ENCODE measurements around the gene SFMBT1. TPM values are rescaled to one million over a fixed set of nuclear protein-coding genes. Genes with fewer than 3 reads are reported as not detected.

SFMBT1 gene
- total RNA-seq, 1 experiment from 2014 or later = 14.8 TPM

GRCh38 chr3:53023072-53023823 is 22.6 kb downstream of the SFMBT1 start:
- H3K27ac ChIP-seq (ENCODE audit: low read depth, low read length) = no peak overlapping the region
- H3K79me2 ChIP-seq (ENCODE audit: insufficient read depth, low read length) = peaks cover 24% of the 10 kb centered on the region; the same call in 1 of the 2 replicates
- H4K20me1 ChIP-seq (ENCODE audit: insufficient read depth) = no peaks in the 10 kb centered on the region; the same call in 1 of the 2 replicates
- H3K4me1 ChIP-seq (ENCODE audit: control insufficient read depth in 1 of 2, insufficient read depth in 2 of 2, low read length in 2 of 2) = no peaks in the 10 kb centered on the region
- H3K4me2 ChIP-seq (ENCODE audit: low read length) = no peak overlapping the region
- no peak overlapping the region for H3K4me3 ChIP-seq (replicated peaks in 1 of 2; ENCODE audit: low read depth in 1 of 2, low read length in 2 of 2)
- RAD21 ChIA-PET (ENCODE audit: low non-redundant PET in 1 of 2, low total read pairs in 2 of 2, uncharacterized antibody in 2 of 2, unreplicated experiment in 2 of 2) = no interaction called here
- H3K9ac ChIP-seq (ENCODE audit: low read length) = no peak overlapping the region
- no peaks in the 10 kb centered on the region for H3K9me2 ChIP-seq (ENCODE audit: insufficient read depth)
- no peak for DNase-seq (ENCODE audit: low read depth, low spot score)
- ATAC-seq = no peak
- CTCF ChIA-PET = no interaction called here
- intact Hi-C loops (cut with micrococcal nuclease) = no loop called here
- H3K9me3 ChIP-seq (ENCODE audit: control insufficient read depth in 1 of 2, insufficient read depth in 1 of 2, low read depth in 1 of 2, low read length in 2 of 2) = no peaks in the 10 kb centered on the region
- H2AFZ ChIP-seq (ENCODE audit: low read depth, low read length, poor library complexity, severe bottlenecking) = no peak overlapping the region
- POLR2A ChIA-PET = no interaction called here
- no TSS peak for BruUV-seq (replicated peaks)
- no peaks in the 10 kb centered on the region for H3K36me3 ChIP-seq (ENCODE audit: control insufficient read depth in 1 of 2, insufficient read depth in 2 of 2, low read length in 2 of 2)
- no peaks in the 10 kb centered on the region for H3K27me3 ChIP-seq (ENCODE audit: insufficient read depth, low read length)
- TF ChIP-seq CTCF (IDR thresholded peaks at IDR 0.05 in 2 of 3, conservative IDR thresholded peaks at IDR 0.05 in 1 of 3; ENCODE audit: borderline replicate concordance in 1 of 3, insufficient read depth in 1 of 3, low read depth in 2 of 3, low read length in 2 of 3) = no peak
- no peak for TF ChIP-seq FOSL1 (IDR thresholded peaks at IDR 0.05; ENCODE audit: low read depth)
- no peak for TF ChIP-seq RAD21 (IDR thresholded peaks at IDR 0.05; ENCODE audit: low read depth)
- TF ChIP-seq ELF1 (IDR thresholded peaks at IDR 0.05; ENCODE audit: borderline replicate concordance, low read depth) = no peak
- TF ChIP-seq EGR1 (IDR thresholded peaks at IDR 0.05; ENCODE audit: low read depth) = no peak
- no peak for TF ChIP-seq SRF (IDR thresholded peaks at IDR 0.05; ENCODE audit: low read depth)
- no peak for TF ChIP-seq SP1 (IDR thresholded peaks at IDR 0.05; ENCODE audit: low read depth)
- no peak for TF ChIP-seq TCF7L2 (IDR thresholded peaks at IDR 0.05; ENCODE audit: borderline replicate concordance, extremely low read depth, insufficient read depth, insufficient read length)
- TF ChIP-seq ATF3 (IDR thresholded peaks at IDR 0.05) = no peak
- no peak for TF ChIP-seq EZH2phosphoT487 (IDR thresholded peaks at IDR 0.05; ENCODE audit: borderline replicate concordance)
- TF ChIP-seq CEBPB (IDR thresholded peaks at IDR 0.05; ENCODE audit: low read depth) = no peak
- TF ChIP-seq ZNF274 (IDR thresholded peaks at IDR 0.05; ENCODE audit: low read depth, low read length) = no peak
- TF ChIP-seq ZBTB33 (IDR thresholded peaks at IDR 0.05; ENCODE audit: extremely low read depth, insufficient replicate concordance, low read length) = no peak
- no peak for TF ChIP-seq CBX3 (IDR thresholded peaks at IDR 0.05; ENCODE audit: low read depth)
- no peak for TF ChIP-seq MAX (IDR thresholded peaks at IDR 0.05)
- no peak for TF ChIP-seq REST (IDR thresholded peaks at IDR 0.05; ENCODE audit: low read depth)
- TF ChIP-seq EZH2 (IDR thresholded peaks at IDR 0.05) = no peak
